IPS DF 6.9 (cell line): Measurements from ENCODE around the gene HNRNPU.

Source experiments
- DNase-seq: peaks from one replicate; pipeline ENCODE4 v3.0.0-alpha.2; 2013; ENCODE audit warnings: low read depth, low spot score
- H3K27ac ChIP-seq: one replicate; pipeline ENCODE4 v1.5.1; 2013; ENCODE audit warnings: low read length, control low read depth
- H3K27me3 ChIP-seq: 2 replicates; pipeline ENCODE4 v1.6.1; 2013; ENCODE audit warnings: mild to moderate bottlenecking, low read length; ENCODE audit not compliant: control insufficient read depth, insufficient read depth
- H3K36me3 ChIP-seq: 2 replicates; pipeline ENCODE4 v1.6.1; 2013; ENCODE audit warnings: low read length; ENCODE audit not compliant: control insufficient read depth, insufficient read depth
- H3K4me1 ChIP-seq: 2 replicates; pipeline ENCODE4 v1.6.1; 2013; ENCODE audit warnings: low read length; ENCODE audit not compliant: control insufficient read depth, insufficient read depth
- H3K4me3 ChIP-seq: 2 replicates; pipeline ENCODE4 v1.5.1; 2013; ENCODE audit warnings: mild to moderate bottlenecking, low read length
- H3K9me3 ChIP-seq: 2 replicates; pipeline ENCODE4 v1.6.1; 2013; ENCODE audit warnings: low read length, inconsistent platforms; ENCODE audit not compliant: control insufficient read depth, insufficient read depth
- WGBS: extraction: QIAGEN DNeasy Blood & Tissue Kit; methylation state at CpG from one replicate; pipeline ENCODE4 v1.1.7; 2013; ENCODE audit warnings: mixed read lengths, missing lambda C conversion rate; ENCODE audit not compliant: insufficient read length, insufficient coverage; 5-methylcytosine and 5-hydroxymethylcytosine counted together

The HNRNPU gene

GRCh38 chr1:244876228-244876910 lies 12.0 kb upstream of the HNRNPU start:
- WGBS, result no CpG with 5 or more reads among the region's 8 CpGs
- Histone ChIP-seq H3K36me3 (no peaks in the 10 kb centered on the region), H3K9me3 (no peaks in the 10 kb centered on the region), H3K4me3 (no peak overlapping the region), H3K4me1 (no peaks in the 10 kb centered on the region; the same call in 1 of the 2 replicates), H3K27me3 (no peaks in the 10 kb centered on the region), H3K27ac (no peak overlapping the region)
- DNase-seq, result no peak

- Histone ChIP-seq H3K27ac (no peak overlapping the region), H3K36me3 (no peaks in the 10 kb centered on the region), H3K4me1 (no peaks in the 10 kb centered on the region; the same call in 1 of the 2 replicates), H3K9me3 (no peaks in the 10 kb centered on the region), H3K27me3 (no peaks in the 10 kb centered on the region), H3K4me3 (no peak overlapping the region)
- WGBS, result no CpG with 5 or more reads among the region's 7 CpGs
- peak; percentile 64 for DNase-seq
Observed at GRCh38 chr1:244874974-244875579, 10.7 kb upstream of the HNRNPU start.

GRCh38 chr1:244869950-244870349 lies 5.6 kb upstream of the HNRNPU start:
- Histone ChIP-seq H3K36me3 (no peaks in the 10 kb centered on the region), H3K27me3 (no peaks in the 10 kb centered on the region), H3K9me3 (no peaks in the 10 kb centered on the region), H3K4me3 (no peak overlapping the region), H3K27ac (no peak overlapping the region), H3K4me1 (no peaks in the 10 kb centered on the region)
- no peak for DNase-seq
- no CpG with 5 or more reads among the region's 4 CpGs for WGBS

GRCh38 chr1:244869364-244869827 lies 5.1 kb upstream of the HNRNPU start:
- H3K9me3 ChIP-seq, result no peaks in the 10 kb centered on the region
- no peaks in the 10 kb centered on the region for H3K36me3 ChIP-seq
- H3K4me3 ChIP-seq, result no peak overlapping the region
- H3K27me3 ChIP-seq, result no peaks in the 10 kb centered on the region
- no peak overlapping the region for H3K27ac ChIP-seq
- no peak for DNase-seq
- H3K4me1 ChIP-seq, result no peaks in the 10 kb centered on the region
- WGBS, result no CpG with 5 or more reads among the region's 12 CpGs

GRCh38 chr1:244868484-244869363 lies 4.4 kb upstream of the HNRNPU start:
- no peak for DNase-seq
- Histone ChIP-seq H3K4me1 (no peaks in the 10 kb centered on the region), H3K9me3 (no peaks in the 10 kb centered on the region), H3K27ac (no peak overlapping the region), H3K4me3 (no peak overlapping the region), H3K27me3 (no peaks in the 10 kb centered on the region), H3K36me3 (no peaks in the 10 kb centered on the region)
- WGBS, result no CpG with 5 or more reads among the region's 23 CpGs

- no peak for DNase-seq
- H3K4me3 ChIP-seq, result no peak overlapping the region
- H3K36me3 ChIP-seq, result peaks cover 4% of the 10 kb centered on the region; the same call in 1 of the 2 replicates
- H3K4me1 ChIP-seq, result no peaks in the 10 kb centered on the region
- no peaks in the 10 kb centered on the region for H3K9me3 ChIP-seq
- H3K27me3 ChIP-seq, result no peaks in the 10 kb centered on the region
- no peak overlapping the region for H3K27ac ChIP-seq
- no CpG with 5 or more reads among the region's 1 CpG for WGBS
Observed at GRCh38 chr1:244866355-244866754, 2.0 kb upstream of the HNRNPU start.

- WGBS, result no CpG with 5 or more reads among the region's 3 CpGs
- no peak overlapping the region for H3K4me3 ChIP-seq
- no peak overlapping the region for H3K27ac ChIP-seq
Observed at GRCh38 chr1:244865820-244866219, 1.5 kb upstream of the HNRNPU start.

GRCh38 chr1:244865028-244865371 lies 657 bp upstream of the HNRNPU start:
- peak overlapping the region; percentile 78; the same call in 1 of the 2 replicates for H3K4me3 ChIP-seq
- peaks cover 12% of the 10 kb centered on the region; the same call in 1 of the 2 replicates for H3K36me3 ChIP-seq
- H3K27ac ChIP-seq, result no peak overlapping the region
- no peaks in the 10 kb centered on the region for H3K9me3 ChIP-seq
- WGBS, result no CpG with 5 or more reads among the region's 9 CpGs
- H3K4me1 ChIP-seq, result no peaks in the 10 kb centered on the region
- no peak for DNase-seq
- H3K27me3 ChIP-seq, result no peaks in the 10 kb centered on the region

More at GRCh38 chr1:244865820-244866219, 1.5 kb upstream of the HNRNPU start:
- Histone ChIP-seq H3K9me3 (no peaks in the 10 kb centered on the region), H3K27me3 (no peaks in the 10 kb centered on the region), H3K4me1 (no peaks in the 10 kb centered on the region), H3K36me3 (peaks cover 6% of the 10 kb centered on the region; the same call in 1 of the 2 replicates)
- no peak for DNase-seq

GRCh38 chr1:244863491-244864252 lies 671 bp downstream of the HNRNPU start:
- H3K4me3 ChIP-seq, result peak overlapping the region; percentile 78
- no peak overlapping the region for H3K27ac ChIP-seq
- WGBS, result no CpG with 5 or more reads among the region's 92 CpGs
- no peaks in the 10 kb centered on the region for H3K27me3 ChIP-seq
- H3K4me1 ChIP-seq, result no peaks in the 10 kb centered on the region
- no peak for DNase-seq
- no peaks in the 10 kb centered on the region for H3K9me3 ChIP-seq
- peaks cover 17% of the 10 kb centered on the region; the same call in 1 of the 2 replicates for H3K36me3 ChIP-seq
